Activated T-cell treated with anti-CD3 and anti-CD28 coated beads, Interleukin-2, amount 50 U/mL, for 4 hours (primary cell): ENCODE data around the gene FFAR4. TPM values are rescaled to one million over a fixed set of nuclear protein-coding genes. Genes with fewer than 3 reads are reported as not detected.

Source experiments
- ATAC-seq, 2 donors: fragments of 200-7000 bp; cut with Tn5 transposase; one replicate each; pipeline ENCODE4 v1.10.0; 2021
- DNase-seq: peaks from one replicate; pipeline ENCODE4 v3.0.0-alpha.2; 2020
- H3K27me3 Mint-ChIP-seq: one replicate; pipeline ENCODE4 v1.8.0; 2021; ENCODE audit warnings: low read depth, mixed read lengths
- H3K36me3 Mint-ChIP-seq: one replicate; pipeline ENCODE4 v1.8.0; 2022; ENCODE audit warnings: mixed read lengths; ENCODE audit not compliant: insufficient read depth
- H3K4me1 Mint-ChIP-seq: one replicate; pipeline ENCODE4 v1.8.0; 2021; ENCODE audit warnings: low read depth, mixed read lengths
- H3K4me3 Mint-ChIP-seq: one replicate; pipeline ENCODE4 v1.8.0; 2021; ENCODE audit warnings: mild to moderate bottlenecking, moderate library complexity, mixed read lengths
- H3K9me3 Mint-ChIP-seq: one replicate; pipeline ENCODE4 v1.8.0; 2021; ENCODE audit warnings: mixed read lengths
- total RNA-seq, 3 donors: library from RNA; stranded (reverse); gene quantifications; one replicate each; pipeline ENCODE4 v1.2.1, GENCODE V29; 2021

FFAR4 gene
- total RNA-seq, 3 donors from 2014 or later = not detected

GRCh38 chr10:93554760-93555432 lies 11.6 kb upstream of the FFAR4 start:
- ATAC-seq = peak in 1 of 2 donors; percentile 27
- peaks cover 5% of the 10 kb centered on the region for H3K27me3 Mint-ChIP-seq
- no peaks in the 10 kb centered on the region for H3K9me3 Mint-ChIP-seq
- no peaks in the 10 kb centered on the region for H3K36me3 Mint-ChIP-seq
- H3K4me3 Mint-ChIP-seq = no peak overlapping the region
- no peaks in the 10 kb centered on the region for H3K4me1 Mint-ChIP-seq
- no peak for DNase-seq

DNA sequence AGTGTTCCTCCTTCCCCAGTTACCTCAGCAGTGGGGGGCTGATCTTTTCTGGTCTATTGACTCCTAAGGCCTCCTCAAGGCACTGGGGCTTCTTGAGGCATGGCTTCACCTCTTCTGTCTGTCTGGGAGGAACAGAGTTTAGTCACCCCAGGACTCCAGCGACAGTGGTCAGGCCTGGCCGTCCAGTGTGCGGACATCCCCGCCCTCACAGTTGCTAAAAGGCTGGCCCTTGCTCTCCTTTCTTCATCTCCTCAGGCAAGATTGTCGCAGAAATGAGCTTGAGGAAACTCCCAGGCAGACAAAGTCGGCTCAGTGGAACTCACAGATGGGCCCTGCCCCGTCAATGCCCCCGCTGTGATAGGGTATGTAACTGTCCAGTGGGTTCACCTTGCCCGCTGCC lies 7.0 kb upstream of the FFAR4 start:
- H3K9me3 Mint-ChIP-seq = no peaks in the 10 kb centered on the region
- DNase-seq (no peak), ATAC-seq (no peak)
- peaks cover 12% of the 10 kb centered on the region for H3K27me3 Mint-ChIP-seq
- H3K36me3 Mint-ChIP-seq = no peaks in the 10 kb centered on the region
- no peaks in the 10 kb centered on the region for H3K4me1 Mint-ChIP-seq
- H3K4me3 Mint-ChIP-seq = no peak overlapping the region

DNA sequence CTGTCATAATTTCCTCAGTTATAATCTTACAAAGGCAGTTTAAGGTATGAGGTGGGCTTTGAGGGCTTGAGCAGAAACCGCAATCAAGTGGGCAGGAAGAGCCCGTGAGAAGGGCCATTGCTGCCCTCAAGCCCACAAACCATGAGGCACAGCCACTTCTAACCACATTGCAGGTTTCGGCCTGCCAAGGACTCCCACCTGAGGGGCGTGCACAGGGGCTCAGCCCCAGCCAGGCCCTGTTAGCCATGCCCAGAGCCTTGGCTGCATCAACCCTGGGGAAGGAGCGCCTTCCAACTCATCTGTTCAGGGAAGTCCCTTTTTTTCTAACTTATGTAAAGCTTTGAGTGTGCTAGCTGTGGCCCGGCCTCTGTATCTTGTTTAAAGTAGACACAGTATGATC lies 5.9 kb upstream of the FFAR4 start:
- H3K36me3 Mint-ChIP-seq = no peaks in the 10 kb centered on the region
- no peak for DNase-seq
- no peaks in the 10 kb centered on the region for H3K9me3 Mint-ChIP-seq
- no peak for ATAC-seq
- H3K4me1 Mint-ChIP-seq = no peaks in the 10 kb centered on the region
- no peak overlapping the region for H3K4me3 Mint-ChIP-seq
- H3K27me3 Mint-ChIP-seq = peaks cover 22% of the 10 kb centered on the region

DNA sequence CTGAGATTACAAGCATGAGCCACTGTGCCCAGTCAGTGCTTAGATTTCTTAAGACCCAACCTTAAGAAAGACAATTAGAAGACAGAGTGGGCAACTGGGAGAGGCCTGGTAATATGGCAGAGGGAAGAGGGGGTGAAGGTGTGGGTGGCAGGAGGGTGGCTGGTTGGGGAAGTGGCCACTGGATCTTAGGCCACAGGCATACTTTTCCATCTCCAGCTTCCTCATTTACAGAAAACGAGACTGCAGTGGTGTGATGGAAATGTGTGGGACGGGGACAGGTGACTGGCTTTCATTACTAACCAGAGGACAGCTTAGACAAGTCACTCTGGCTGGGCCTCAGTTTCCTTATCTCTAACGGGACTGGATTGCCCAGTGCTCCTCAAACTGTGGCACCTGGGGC lies 1.0 kb upstream of the FFAR4 start:
- Mint-ChIP-seq H3K36me3 (no peaks in the 10 kb centered on the region), H3K27me3 (peaks cover 50% of the 10 kb centered on the region), H3K4me1 (peaks cover 3% of the 10 kb centered on the region), H3K4me3 (no peak overlapping the region), H3K9me3 (no peaks in the 10 kb centered on the region)
- no peak for ATAC-seq
- DNase-seq = no peak

DNA sequence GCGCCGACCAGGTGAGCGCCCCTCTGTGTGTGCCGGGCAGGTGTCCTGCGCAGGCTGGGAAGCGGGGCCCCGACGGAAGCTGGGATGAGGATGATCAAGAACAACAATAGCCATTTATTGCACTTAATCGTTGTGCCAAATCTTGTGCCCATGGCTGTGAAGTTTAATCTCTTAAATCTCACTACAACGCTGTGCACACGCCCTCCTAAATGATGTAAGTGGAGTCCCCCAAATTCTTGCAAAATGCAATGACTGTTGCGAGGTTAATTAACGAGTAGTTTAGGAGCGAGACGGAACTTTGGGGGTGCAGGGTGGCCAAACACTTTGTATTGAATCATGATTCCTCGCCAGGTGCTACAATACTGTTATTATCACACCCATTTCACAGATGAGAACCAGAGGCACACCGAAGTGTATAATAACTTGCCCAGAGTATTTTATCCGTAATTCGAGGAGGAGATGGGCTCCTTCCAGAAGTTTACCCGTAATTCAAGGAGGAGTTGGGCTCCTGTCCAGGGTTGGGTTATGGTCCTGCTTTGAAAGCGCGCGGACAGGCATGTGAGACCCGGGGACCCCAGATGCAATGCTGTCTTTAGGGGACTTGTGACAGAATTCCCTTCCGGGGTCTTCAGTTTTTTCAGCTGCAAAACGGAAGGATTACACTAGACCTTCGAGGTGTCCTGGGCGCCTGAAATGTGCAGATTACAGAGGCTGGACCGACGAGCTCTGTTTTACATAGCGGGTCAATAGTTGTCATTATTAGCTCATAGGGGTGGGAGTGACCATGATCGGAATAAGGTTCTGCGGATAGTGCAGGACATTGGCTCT lies 1.0 kb downstream of the FFAR4 start:
- Mint-ChIP-seq H3K36me3 (no peaks in the 10 kb centered on the region), H3K27me3 (peaks cover 57% of the 10 kb centered on the region), H3K9me3 (no peaks in the 10 kb centered on the region), H3K4me3 (no peak overlapping the region), H3K4me1 (peaks cover 3% of the 10 kb centered on the region)
- no peak for DNase-seq
- no peak for ATAC-seq

- Mint-ChIP-seq H3K4me1 (peaks cover 3% of the 10 kb centered on the region), H3K4me3 (no peak overlapping the region)
These were observed 1.6 kb downstream of the FFAR4 start for GRCh38 chr10:93568105-93568390.

GRCh38 chr10:93570383-93570782 lies 3.9 kb downstream of the FFAR4 start:
- peaks cover 49% of the 10 kb centered on the region for H3K27me3 Mint-ChIP-seq
- ATAC-seq = no peak
- H3K4me3 Mint-ChIP-seq = no peak overlapping the region

More at GRCh38 chr10:93568105-93568390, 1.6 kb downstream of the FFAR4 start:
- ATAC-seq (no peak), DNase-seq (no peak)
- Mint-ChIP-seq H3K27me3 (peaks cover 59% of the 10 kb centered on the region), H3K9me3 (no peaks in the 10 kb centered on the region), H3K36me3 (no peaks in the 10 kb centered on the region)

DNA sequence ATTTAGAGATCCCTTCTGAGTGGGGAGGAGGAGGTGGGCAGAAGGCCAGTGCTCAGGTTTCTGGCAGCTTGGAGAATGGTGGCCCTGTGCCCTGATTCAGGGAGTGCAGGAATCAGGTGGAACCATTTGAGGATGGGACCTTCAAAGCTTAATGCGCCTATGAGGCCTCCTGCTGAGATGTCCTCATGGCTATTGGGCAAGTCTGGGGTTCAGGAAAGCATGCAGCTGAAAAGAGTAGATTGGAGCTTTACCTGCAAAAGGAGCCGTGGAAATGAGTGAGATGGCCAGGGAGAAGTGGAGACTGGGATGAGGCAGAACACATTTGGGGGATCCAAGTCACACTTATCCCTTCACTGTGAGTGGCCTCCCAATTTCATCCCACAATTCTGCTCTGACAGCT lies 6.1 kb downstream of the FFAR4 start:
- Mint-ChIP-seq H3K4me3 (no peak overlapping the region), H3K4me1 (peaks cover 5% of the 10 kb centered on the region), H3K27me3 (peaks cover 32% of the 10 kb centered on the region), H3K36me3 (no peaks in the 10 kb centered on the region), H3K9me3 (no peaks in the 10 kb centered on the region)
- ATAC-seq = no peak
- DNase-seq = no peak

More at GRCh38 chr10:93570383-93570782, 3.9 kb downstream of the FFAR4 start:
- Mint-ChIP-seq H3K36me3 (no peaks in the 10 kb centered on the region), H3K4me1 (peaks cover 8% of the 10 kb centered on the region), H3K9me3 (no peaks in the 10 kb centered on the region)
- DNase-seq = no peak

GRCh38 chr10:93573051-93573909 lies 6.8 kb downstream of the FFAR4 start:
- peaks cover 5% of the 10 kb centered on the region for H3K4me1 Mint-ChIP-seq
- H3K4me3 Mint-ChIP-seq = no peak overlapping the region
- no peaks in the 10 kb centered on the region for H3K36me3 Mint-ChIP-seq
- peaks cover 25% of the 10 kb centered on the region for H3K27me3 Mint-ChIP-seq
- DNase-seq (no peak), ATAC-seq (no peak)
- no peaks in the 10 kb centered on the region for H3K9me3 Mint-ChIP-seq

- no peak overlapping the region for H3K4me3 Mint-ChIP-seq
- H3K27me3 Mint-ChIP-seq = peaks cover 22% of the 10 kb centered on the region
- H3K36me3 Mint-ChIP-seq = no peaks in the 10 kb centered on the region
- ATAC-seq (no peak), DNase-seq (no peak)
- H3K4me1 Mint-ChIP-seq = peaks cover 5% of the 10 kb centered on the region
- H3K9me3 Mint-ChIP-seq = no peaks in the 10 kb centered on the region
These were observed 7.5 kb downstream of the FFAR4 start for GRCh38 chr10:93573924-93574323.

DNA sequence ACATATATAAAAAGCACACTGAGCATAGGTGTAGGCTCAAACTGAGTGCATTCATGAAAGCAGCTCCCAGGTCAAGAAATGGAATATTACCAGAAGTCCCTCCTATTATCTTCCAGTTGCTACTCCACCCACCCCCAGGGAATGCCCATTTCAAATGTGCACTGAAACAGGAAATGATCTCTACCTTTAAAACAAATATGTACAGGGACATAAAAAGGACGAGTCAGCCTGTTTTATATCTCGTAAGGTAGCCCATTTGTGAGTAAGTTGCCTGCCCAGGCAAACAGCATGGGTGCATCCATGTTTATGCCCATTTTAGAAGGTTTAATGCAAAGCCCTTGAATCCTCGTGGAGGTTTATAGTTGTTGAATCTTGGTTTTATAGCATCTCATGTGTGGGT lies 10.4 kb downstream of the FFAR4 start:
- peaks cover 7% of the 10 kb centered on the region for H3K27me3 Mint-ChIP-seq
- H3K9me3 Mint-ChIP-seq = peaks cover 5% of the 10 kb centered on the region
- H3K36me3 Mint-ChIP-seq = no peaks in the 10 kb centered on the region
- H3K4me3 Mint-ChIP-seq = no peak overlapping the region
- peaks cover 5% of the 10 kb centered on the region for H3K4me1 Mint-ChIP-seq
- ATAC-seq = no peak
- DNase-seq = no peak

- peaks cover 5% of the 10 kb centered on the region for H3K4me1 Mint-ChIP-seq
- H3K9me3 Mint-ChIP-seq = peaks cover 5% of the 10 kb centered on the region
- no peak overlapping the region for H3K4me3 Mint-ChIP-seq
- H3K27me3 Mint-ChIP-seq = peaks cover 1% of the 10 kb centered on the region
- DNase-seq (no peak), ATAC-seq (no peak)
- H3K36me3 Mint-ChIP-seq = no peaks in the 10 kb centered on the region
These were observed 11.1 kb downstream of the FFAR4 start for GRCh38 chr10:93577565-93577964.

DNA sequence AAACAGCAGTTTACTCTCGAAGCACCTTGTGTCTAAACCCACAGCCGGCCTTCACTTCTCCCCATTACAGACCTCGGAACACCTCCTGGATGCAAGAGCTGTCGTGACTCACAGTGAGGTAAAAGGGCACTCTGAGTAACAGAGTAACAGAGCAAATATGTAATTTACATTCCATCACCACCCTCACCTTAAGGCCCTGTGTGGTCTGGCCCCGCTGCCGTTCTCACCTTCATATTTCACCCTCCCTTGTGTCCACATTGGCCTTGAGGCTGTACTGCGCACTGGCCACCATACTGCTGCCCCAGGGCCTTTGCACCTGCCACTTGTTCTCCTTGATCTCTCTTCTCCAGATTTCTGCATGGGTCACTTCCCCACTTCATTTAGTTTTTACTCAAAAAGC lies 12.6 kb downstream of the FFAR4 start:
- H3K4me3 Mint-ChIP-seq = no peak overlapping the region
- ATAC-seq (no peak), DNase-seq (no peak)
- H3K27me3 Mint-ChIP-seq = no peaks in the 10 kb centered on the region
- H3K4me1 Mint-ChIP-seq = no peaks in the 10 kb centered on the region
- peaks cover 5% of the 10 kb centered on the region for H3K9me3 Mint-ChIP-seq
- H3K36me3 Mint-ChIP-seq = no peaks in the 10 kb centered on the region

GRCh38 chr10:93579985-93580711 lies 13.7 kb downstream of the FFAR4 start:
- no peak overlapping the region for H3K4me3 Mint-ChIP-seq
- DNase-seq (no peak), ATAC-seq (no peak)
- H3K9me3 Mint-ChIP-seq = peaks cover 5% of the 10 kb centered on the region
- H3K4me1 Mint-ChIP-seq = no peaks in the 10 kb centered on the region
- no peaks in the 10 kb centered on the region for H3K27me3 Mint-ChIP-seq
- H3K36me3 Mint-ChIP-seq = no peaks in the 10 kb centered on the region
